Neural cell (in vitro differentiated cells): ENCODE data around the gene TRAK1. TPM values are rescaled to one million over a fixed set of nuclear protein-coding genes. Genes with fewer than 3 reads are reported as not detected.

ENCODE experiments used
- H2AFZ ChIP-seq: fragments of 200-600, 300-800 bp; sonication (generic), shearing (Covaris generic); 2 replicates; pipeline ENCODE4 v1.6.0; 2014; ENCODE audit warnings: low read depth, mild to moderate bottlenecking, antibody characterized with exemption, low read length, moderate library complexity
- H3F3A ChIP-seq: fragments of 200-600 bp; shearing (Covaris generic); 2 replicates; pipeline ENCODE4 v1.6.1; 2016; ENCODE audit warnings: mild to moderate bottlenecking, moderate library complexity, mixed read lengths, antibody characterized with exemption, low read length; ENCODE audit not compliant: insufficient read depth, poor library complexity, severe bottlenecking
- H3K27ac ChIP-seq: fragments of 200-600, 300-800 bp; sonication (generic), shearing (Covaris generic); 2 replicates; pipeline ENCODE4 v1.5.1; 2014; ENCODE audit warnings: mild to moderate bottlenecking, low read length, moderate library complexity
- H3K27me3 ChIP-seq: fragments of 300-800, 200-600 bp; sonication (generic), shearing (Covaris generic); 2 replicates; pipeline ENCODE4 v1.6.0; 2014; ENCODE audit warnings: mild to moderate bottlenecking, low read depth, low read length, moderate library complexity; ENCODE audit not compliant: insufficient read depth
- H3K36me3 ChIP-seq: fragments of 300-800, 200-600 bp; sonication (generic), shearing (Covaris generic); 2 replicates; pipeline ENCODE4 v1.5.1; 2014; ENCODE audit warnings: mild to moderate bottlenecking, antibody characterized with exemption, low read length, moderate library complexity; ENCODE audit not compliant: insufficient read depth
- H3K4me2 ChIP-seq: fragments of 300-800, 200-600 bp; sonication (generic), shearing (Covaris generic); 2 replicates; pipeline ENCODE4 v1.6.0; 2014; ENCODE audit warnings: mild to moderate bottlenecking, low read length
- H3K4me3 ChIP-seq: fragments of 300-800, 200-600 bp; sonication (generic), shearing (Covaris generic); 2 replicates; pipeline ENCODE4 v1.5.1; 2014; ENCODE audit warnings: mild to moderate bottlenecking, low read length, moderate library complexity
- H3K79me2 ChIP-seq: fragments of 200-600 bp; shearing (Covaris generic); replicated peaks from 2 replicates; pipeline ENCODE4 v1.6.0; 2014; ENCODE audit warnings: mild to moderate bottlenecking, low read length, moderate library complexity; ENCODE audit not compliant: insufficient read depth
- H3K9ac ChIP-seq: fragments of 300-800, 200-600 bp; sonication (generic), shearing (Covaris generic); 2 replicates; pipeline ENCODE4 v1.6.1; 2016; ENCODE audit warnings: mild to moderate bottlenecking, low read length, mixed read lengths
- H3K9me2 ChIP-seq: fragments of 200-600 bp; shearing (Covaris generic); 2 replicates; pipeline ENCODE4 v1.6.1; 2016; ENCODE audit warnings: mild to moderate bottlenecking, low read length, mixed read lengths; ENCODE audit not compliant: insufficient read depth
- H3K9me3 ChIP-seq: fragments of 200-600, 300-800 bp; sonication (generic), shearing (Covaris generic); 2 replicates; pipeline ENCODE4 v1.6.1; 2016; ENCODE audit warnings: mild to moderate bottlenecking, mixed run types, low read length, moderate library complexity, mixed read lengths
- H4K20me1 ChIP-seq: fragments of 200-600 bp; shearing (Covaris generic); 2 replicates; pipeline ENCODE4 v1.6.1; 2016; ENCODE audit warnings: mild to moderate bottlenecking, mixed run types; ENCODE audit not compliant: insufficient read depth
- CTCF ChIP-seq: fragments of 450-650 bp; IDR thresholded peaks from 2 replicates; pipeline ENCODE4 v1.5.1; 2014; ENCODE audit warnings: antibody characterized with exemption, mild to moderate bottlenecking, moderate library complexity; ENCODE audit not compliant: poor library complexity, severe bottlenecking
- EP300 ChIP-seq: fragments of 450-650 bp; conservative IDR thresholded peaks from 2 replicates; pipeline ENCODE4 v1.6.1; 2014; ENCODE audit warnings: antibody characterized with exemption, mild to moderate bottlenecking, moderate library complexity; ENCODE audit not compliant: poor library complexity, severe bottlenecking
- EZH2 ChIP-seq: fragments of 200-600, 300-800 bp; shearing (Covaris generic), sonication (generic); IDR thresholded peaks from 2 replicates; pipeline ENCODE4 v1.6.1; 2014; ENCODE audit warnings: antibody characterized with exemption, low read length, borderline replicate concordance, mild to moderate bottlenecking; ENCODE audit not compliant: insufficient read depth, poor library complexity, severe bottlenecking
- MXI1 ChIP-seq: fragments of 450-650 bp; conservative IDR thresholded peaks from 2 replicates; pipeline ENCODE4 v1.6.1; 2014; ENCODE audit warnings: antibody characterized with exemption, mild to moderate bottlenecking; ENCODE audit not compliant: poor library complexity, severe bottlenecking
- POLR2AphosphoS5 ChIP-seq: IDR thresholded peaks from 2 replicates; pipeline ENCODE4 v1.6.1; 2012
- RAD21 ChIP-seq: fragments of 450-650 bp; conservative IDR thresholded peaks from 2 replicates; pipeline ENCODE4 v1.6.1; 2014; ENCODE audit warnings: antibody characterized with exemption, mild to moderate bottlenecking, moderate library complexity
- REST ChIP-seq: IDR thresholded peaks from 2 replicates; pipeline ENCODE4 v1.6.1; 2012; ENCODE audit warnings: borderline replicate concordance
- SMC3 ChIP-seq: fragments of 450-650 bp; conservative IDR thresholded peaks from 2 replicates; pipeline ENCODE4 v1.6.1; 2014; ENCODE audit warnings: antibody characterized with exemption, mild to moderate bottlenecking, moderate library complexity; ENCODE audit not compliant: poor library complexity
- TAF1 ChIP-seq: IDR thresholded peaks from 2 replicates; pipeline ENCODE4 v1.6.1; 2012; ENCODE audit warnings: low read depth
- polyA plus RNA-seq: library from polyadenylated mRNA; depleted of rRNA; stranded (reverse); fragments of >200 nt; gene quantifications from 2 replicates; pipeline ENCODE4 v1.2.3, GENCODE V29; 2014

TRAK1 gene
- polyA plus RNA-seq, 1 donor from 2014 or later: 34.7 TPM

- Histone ChIP-seq H3F3A (no peaks in the 10 kb centered on the region), H3K4me2 (no peak overlapping the region), H3K9me3 (no peaks in the 10 kb centered on the region)
Observed at GRCh38 chr3:42072831-42073301, 18.3 kb upstream of the TRAK1 start.

GRCh38 chr3:42077785-42078184, 13.4 kb upstream of the TRAK1 start:
- Histone ChIP-seq H2AFZ (no peak overlapping the region), H3K27ac (no peak overlapping the region), H3K79me2 (peaks cover 17% of the 10 kb centered on the region), H3K4me2 (no peak overlapping the region), H3F3A (no peaks in the 10 kb centered on the region), H3K9me3 (no peaks in the 10 kb centered on the region), H3K9me2 (no peaks in the 10 kb centered on the region), H3K27me3 (no peaks in the 10 kb centered on the region), H3K9ac (no peak overlapping the region), H3K4me3 (no peak overlapping the region), H3K36me3 (no peaks in the 10 kb centered on the region), H4K20me1 (no peaks in the 10 kb centered on the region)
- no peak for TF ChIP-seq RAD21
- no peak for TF ChIP-seq CTCF
- no peak for TF ChIP-seq EZH2
- no peak for TF ChIP-seq SMC3
- TF ChIP-seq TAF1: no peak
- no peak for TF ChIP-seq EP300
- no peak for TF ChIP-seq POLR2AphosphoS5
- no peak for TF ChIP-seq MXI1

More at GRCh38 chr3:42072831-42073301, 18.3 kb upstream of the TRAK1 start:
- no peak for TF ChIP-seq CTCF
- TF ChIP-seq EZH2: no peak
- no peak for TF ChIP-seq REST
- no peak for TF ChIP-seq EP300
- no peaks in the 10 kb centered on the region for H3K36me3 ChIP-seq
- no peak overlapping the region for H2AFZ ChIP-seq
- peak overlapping the region; percentile 37 for H3K4me3 ChIP-seq
- no peaks in the 10 kb centered on the region for H4K20me1 ChIP-seq
- peaks cover 24% of the 10 kb centered on the region for H3K79me2 ChIP-seq
- no peaks in the 10 kb centered on the region for H3K27me3 ChIP-seq
- H3K27ac ChIP-seq: peak overlapping the region; percentile 46
- H3K9me2 ChIP-seq: no peaks in the 10 kb centered on the region
- peak overlapping the region; percentile 33 for H3K9ac ChIP-seq
